Liver (tissue), 9 donors: ENCODE results near the gene SEMA3B. TPM values are rescaled to one million over a fixed set of nuclear protein-coding genes. Genes with fewer than 3 reads are reported as not detected.

Experiments
- DNase-seq: peaks from one replicate; pipeline ENCODE4 v3.0.0-alpha.2; 2017; ENCODE audit warnings: low spot score
- H3K27ac ChIP-seq, 2 donors: one replicate each; pipeline ENCODE4 v1.7.0; 2013; ENCODE audit warnings: inconsistent platforms in 2 of 2, low read length in 2 of 2, control low read depth in 1 of 2, low read depth in 1 of 2, mild to moderate bottlenecking in 1 of 2
- H3K27me3 ChIP-seq, 4 donors: one replicate each; pipeline versions ENCODE4 v1.6.1 to v1.7.0; 2013; ENCODE audit warnings: low read length in 3 of 4, inconsistent platforms in 1 of 4, mild to moderate bottlenecking in 1 of 4, moderate library complexity in 1 of 4; ENCODE audit not compliant: control insufficient read depth in 4 of 4, insufficient read depth in 4 of 4
- H3K36me3 ChIP-seq, 4 donors: one replicate each; pipeline versions ENCODE4 v1.6.1 to v1.7.0; 2013; ENCODE audit warnings: low read length in 3 of 4, mild to moderate bottlenecking in 3 of 4, low read depth in 1 of 4, moderate library complexity in 1 of 4; ENCODE audit not compliant: control insufficient read depth in 4 of 4, insufficient read depth in 3 of 4
- H3K4me1 ChIP-seq, 4 donors: one replicate each; pipeline versions ENCODE4 v1.6.1 to v1.7.0; 2013; ENCODE audit warnings: low read length in 3 of 4, mild to moderate bottlenecking in 3 of 4, moderate library complexity in 1 of 4; ENCODE audit not compliant: control insufficient read depth in 4 of 4, insufficient read depth in 4 of 4
- H3K4me3 ChIP-seq, 3 donors: one replicate each; pipeline versions ENCODE4 v1.6.1 to v1.7.0; 2013; ENCODE audit warnings: low read length in 3 of 3, control low read depth in 1 of 3, low read depth in 1 of 3, mild to moderate bottlenecking in 1 of 3
- H3K9ac ChIP-seq, 2 donors: one replicate each; pipeline ENCODE4 v1.7.0; 2013; ENCODE audit warnings: low read length in 2 of 2, mild to moderate bottlenecking in 2 of 2, moderate library complexity in 2 of 2, control low read depth in 1 of 2, low read depth in 1 of 2
- H3K9me3 ChIP-seq, 4 donors: one replicate each; pipeline versions ENCODE4 v1.6.1 to v1.7.0; 2013; ENCODE audit warnings: low read length in 3 of 4; ENCODE audit not compliant: control insufficient read depth in 4 of 4
- ATF3 ChIP-seq: IDR thresholded peaks from 2 replicates; pipeline ENCODE4 v1.6.1; 2016; ENCODE audit warnings: antibody characterized with exemption
- EGR1 ChIP-seq, 2 donors: IDR thresholded peaks; 2 replicates each; pipeline ENCODE4 v1.6.1; 2016 to 2018; ENCODE audit warnings: antibody characterized with exemption in 2 of 2, low read depth in 2 of 2
- FOXA1 ChIP-seq: IDR thresholded peaks from 2 replicates; pipeline ENCODE4 v1.6.1; 2016; ENCODE audit warnings: antibody characterized with exemption
- GABPA ChIP-seq, 2 donors: IDR thresholded peaks in 1 of 2; conservative IDR thresholded peaks in 1 of 2; 2 replicates each; pipeline ENCODE4 v1.6.1; 2016; ENCODE audit warnings: antibody characterized with exemption in 2 of 2, mild to moderate bottlenecking in 1 of 2, moderate library complexity in 1 of 2
- HNF4A ChIP-seq, 2 donors: conservative IDR thresholded peaks; 2 replicates each; pipeline ENCODE4 v1.6.1; 2016; ENCODE audit warnings: antibody characterized with exemption in 2 of 2, mild to moderate bottlenecking in 2 of 2
- JUND ChIP-seq, 2 donors: IDR thresholded peaks; 2 replicates each; pipeline ENCODE4 v1.6.1; 2016; ENCODE audit warnings: antibody characterized with exemption in 2 of 2
- MAX ChIP-seq: IDR thresholded peaks from 2 replicates; pipeline ENCODE4 v1.6.1; 2016; ENCODE audit warnings: antibody characterized with exemption
- NR2F2 ChIP-seq: IDR thresholded peaks from 2 replicates; pipeline ENCODE4 v1.6.1; 2016; ENCODE audit warnings: antibody characterized with exemption
- RAD21 ChIP-seq, 2 donors: IDR thresholded peaks; 2 replicates each; pipeline ENCODE4 v1.6.1; 2016; ENCODE audit warnings: antibody characterized with exemption in 2 of 2, mild to moderate bottlenecking in 2 of 2
- REST ChIP-seq: IDR thresholded peaks from 2 replicates; pipeline ENCODE4 v1.6.1; 2016; ENCODE audit warnings: antibody characterized with exemption, mild to moderate bottlenecking
- RXRA ChIP-seq, 2 donors: IDR thresholded peaks; 2 replicates each; pipeline ENCODE4 v1.6.1; 2017 to 2018; ENCODE audit warnings: antibody characterized with exemption in 2 of 2, mild to moderate bottlenecking in 1 of 2
- SP1 ChIP-seq: IDR thresholded peaks from 2 replicates; pipeline ENCODE4 v1.6.1; 2018; ENCODE audit warnings: antibody characterized with exemption, mild to moderate bottlenecking
- YY1 ChIP-seq: IDR thresholded peaks from 2 replicates; pipeline ENCODE4 v1.6.1; 2016; ENCODE audit warnings: antibody characterized with exemption, mild to moderate bottlenecking
- WGBS: extraction: QIAGEN DNeasy Blood & Tissue Kit; methylation state at CpG from one replicate; pipeline ENCODE4 v1.1.7; 2013; 5-methylcytosine and 5-hydroxymethylcytosine counted together
- polyA plus RNA-seq, 2 donors: library from polyadenylated mRNA; stranded (reverse) in 1 of 2; unstranded in 1 of 2; fragments of 200-250 nt in 1 of 2; fragments of >200 nt in 1 of 2; fragmentation: Nextera tagmentation in 1 of 2; extraction: Ambion mirVana in 1 of 2; gene quantifications; one replicate each; pipeline versions ENCODE4 v1.2.1 to v1.2.3, GENCODE V29; 2013 to 2015
- total RNA-seq, 2 donors: library from RNA; depleted of rRNA; stranded (reverse); fragments of >200 nt; gene quantifications; one replicate each; pipeline ENCODE4 v1.2.3, GENCODE V29; 2014
- donor health status: healthy.
- donor health status: healthy.
- donor health status: healthy.
- donor health status: healthy.
- donor health status: healthy.

The SEMA3B gene
- total and polyA plus RNA-seq, 4 donors = 0.40 to 1.5 (median 0.93) TPM

DNA sequence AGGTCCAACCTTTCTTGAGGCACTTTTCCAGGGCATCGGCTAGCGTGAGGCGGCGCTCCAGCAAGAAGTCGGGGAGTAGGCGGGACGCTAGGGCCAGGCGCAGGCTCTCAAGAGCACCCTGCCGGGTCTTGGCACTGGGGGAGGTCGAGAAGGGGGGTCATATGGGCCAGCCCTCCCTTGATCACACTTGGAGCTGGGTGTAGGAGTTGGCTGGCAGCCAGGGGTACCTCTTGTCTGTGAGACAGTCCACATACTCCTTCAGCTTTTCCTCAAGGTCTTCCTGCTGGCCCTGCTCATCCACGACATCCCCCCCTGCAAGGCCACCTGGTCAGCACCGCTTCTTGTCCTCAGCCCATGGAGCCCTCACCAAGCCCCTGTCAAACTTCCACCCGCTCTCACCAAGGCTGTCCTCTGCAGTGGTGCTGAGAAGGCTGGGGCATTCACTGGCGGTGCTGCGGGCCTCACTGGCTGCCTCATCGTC, 21.3 kb downstream of the SEMA3B start:
- H3K9ac ChIP-seq = no peak overlapping the region
- H3K27me3 ChIP-seq = no peaks in the 10 kb centered on the region
- WGBS = 94% methylated on average over 16 of the region's 16 CpGs
- no peak for DNase-seq
- peak overlapping the region in 1 of 2 donors; percentile 97 for H3K27ac ChIP-seq
- H3K9me3 ChIP-seq = no peaks in the 10 kb centered on the region
- peaks cover 5 to 25% (median 17%) of the 10 kb centered on the region in 4 donors for H3K4me1 ChIP-seq
- peaks cover 5 to 41% (median 22%) of the 10 kb centered on the region in 4 donors for H3K36me3 ChIP-seq
- no peak overlapping the region for H3K4me3 ChIP-seq
- TF ChIP-seq EGR1 (IDR thresholded peaks at IDR 0.05; ENCODE audit: low read depth in 2 of 2) = no peak
- no peak for TF ChIP-seq SP1
- TF ChIP-seq HNF4A (conservative IDR thresholded peaks at IDR 0.05) = no peak
- TF ChIP-seq FOXA1 = no peak
- TF ChIP-seq NR2F2 = no peak
- no peak for TF ChIP-seq ATF3

DNA sequence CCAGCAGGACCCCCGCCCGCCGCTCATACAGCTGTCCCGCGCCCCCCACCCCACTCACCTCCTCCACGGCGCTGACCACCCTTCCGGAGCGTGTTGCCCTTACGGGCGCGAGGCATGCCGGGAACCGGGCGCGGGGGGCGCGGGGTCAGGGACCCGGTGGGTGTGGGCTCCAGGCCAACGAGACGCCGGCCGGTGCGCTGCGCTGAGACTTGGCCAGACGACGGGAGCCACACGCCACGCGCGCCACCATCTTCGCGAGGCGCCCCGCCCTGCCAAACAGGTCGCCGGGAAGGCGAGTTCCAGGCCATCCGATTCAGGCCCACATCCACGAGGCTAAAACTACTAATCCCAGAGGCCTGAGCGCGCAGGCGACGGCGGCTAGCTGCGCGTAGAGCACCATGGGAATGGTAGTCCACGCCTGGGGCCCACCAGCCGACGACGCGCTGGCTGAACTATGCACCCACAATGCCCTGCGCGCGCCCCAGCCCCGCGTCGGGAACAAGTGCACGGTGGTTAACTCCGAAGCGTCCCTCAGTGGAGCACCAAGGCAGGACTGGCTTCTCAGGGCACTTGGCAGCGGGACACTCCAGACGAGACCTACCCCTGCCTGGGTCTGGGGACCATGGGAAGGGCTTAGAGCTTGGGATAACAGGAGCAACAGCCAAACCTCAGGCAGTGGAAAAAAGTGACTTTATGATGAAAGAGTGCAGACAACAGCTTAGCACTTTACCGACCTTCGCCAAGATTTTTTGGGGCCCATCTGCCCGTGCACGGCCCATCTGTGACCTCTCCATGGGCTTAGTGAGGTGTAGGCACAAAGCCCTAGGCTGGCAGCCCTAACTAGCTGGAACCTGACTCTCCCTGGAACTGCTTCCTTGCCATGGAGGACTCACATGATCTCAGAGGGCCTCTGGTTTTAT, 23.5 kb downstream of the SEMA3B start, which contains the start of gene IFRD2:
Gene IFRD2 (minus strand): TSS at position 271 of the 920 bp plus-strand sequence. CDS start 155 bp downstream, at position 116.
- H3K4me1 ChIP-seq = peaks cover 5 to 27% (median 17%) of the 10 kb centered on the region in 4 donors
- 1% methylated on average over 67 of the region's 67 CpGs for WGBS
- no peaks in the 10 kb centered on the region for H3K9me3 ChIP-seq
- peak within 1 kb of the TSS; percentile 66 to 86 (median 81) for H3K4me3 ChIP-seq
- peaks cover 5 to 29% (median 17%) of the 10 kb centered on the region in 4 donors for H3K36me3 ChIP-seq
- no peaks in the 10 kb centered on the region for H3K27me3 ChIP-seq
- peak within 1 kb of the TSS; percentile 75 to 95 for H3K9ac ChIP-seq
- TF ChIP-seq SP1 = peak; percentile 85
- peak; percentile 90 for TF ChIP-seq MAX
- no peak for TF ChIP-seq FOXA1
- TF ChIP-seq JUND (IDR thresholded peaks at IDR 0.05) = no peak
- TF ChIP-seq HNF4A (conservative IDR thresholded peaks at IDR 0.05) = peak in 1 of 2 donors; percentile 36
- TF ChIP-seq YY1 = peak; percentile 95
- TF ChIP-seq GABPA (IDR thresholded peaks at IDR 0.05 in 1 of 2, conservative IDR thresholded peaks at IDR 0.05 in 1 of 2) = peak in 1 of 2 donors; percentile 53
- peak in 1 of 2 donors; percentile 40 for TF ChIP-seq RXRA (IDR thresholded peaks at IDR 0.05)
- peak; percentile 78 for TF ChIP-seq REST
- peak in 1 of 2 donors; percentile 13 for TF ChIP-seq EGR1 (IDR thresholded peaks at IDR 0.05; ENCODE audit: low read depth in 2 of 2)
- peak in 1 of 2 donors; percentile 48 for TF ChIP-seq RAD21 (IDR thresholded peaks at IDR 0.05)
- DNase-seq = peak; percentile 94
- H3K27ac ChIP-seq = peak within 1 kb of the TSS; percentile 95 to 97
